ENCODE measurements around the gene PRPF31. TPM values are rescaled to one million over a fixed set of nuclear protein-coding genes. Genes with fewer than 3 reads are reported as not detected.

The PRPF31 gene
- polyA plus RNA-seq, 1 of the 3 experiments (the other 2 are of a cell fraction): 81.0 TPM

DNA sequence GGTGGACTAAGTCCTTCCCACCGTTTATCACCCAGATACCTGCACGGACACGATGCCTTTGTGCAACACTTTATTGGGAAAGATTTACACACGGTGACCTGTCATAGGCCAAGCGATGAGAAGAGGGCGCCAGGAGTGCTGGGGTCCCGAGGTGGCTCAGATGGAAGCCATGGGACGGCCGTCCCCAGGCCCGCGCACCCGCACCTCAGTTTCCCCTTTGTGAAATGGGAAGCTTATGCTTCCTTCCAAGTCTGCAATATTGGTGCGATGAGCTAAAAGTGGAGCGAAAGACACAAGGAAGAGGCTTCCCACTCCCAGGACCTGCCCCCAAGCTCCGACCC, 57.8 kb downstream of the PRPF31 start:
- no peak overlapping the region for H2AFZ ChIP-seq (ENCODE audit: low read depth)
- no peaks in the 10 kb centered on the region for H3K9me2 ChIP-seq
- peaks cover 2 to 8% of the 10 kb centered on the region in 2 experiments for H3K36me3 ChIP-seq (replicated peaks in 1 of 2; ENCODE audit: control insufficient read depth in 1 of 2, insufficient read depth in 2 of 2, low read length in 1 of 2)
- ChIA-PET CTCF (interaction anchor here (0.8 to 2.6 kb wide), 5 partner anchors 10 to 217 kb away, joined by 3 to 9 read pairs (median 6); partner anchors contain the start of genes LENG1 and MBOAT7), POLR2A (no interaction called here)
- no peaks in the 10 kb centered on the region for H3K27me3 ChIP-seq (ENCODE audit: insufficient read depth)
- no peak overlapping the region for H3K4me2 ChIP-seq
- H3K4me3 ChIP-seq (ENCODE audit: low read depth in 2 of 2, low read length in 1 of 2): no peak overlapping the region
- H3F3A ChIP-seq (replicated peaks; ENCODE audit: insufficient read depth): peaks cover 5% of the 10 kb centered on the region
- no peaks in the 10 kb centered on the region for H3K79me2 ChIP-seq (ENCODE audit: insufficient read depth)
- no peak for DNase-seq
- H3K9me3 ChIP-seq: no peaks in the 10 kb centered on the region
- H3K9ac ChIP-seq: no peak overlapping the region
- 0 out of 2 replicates have a peak, but pooled peaks have one; percentile 1 for TF ChIP-seq JUND (IDR thresholded peaks at IDR 0.05)
- TF ChIP-seq CHD2 (IDR thresholded peaks at IDR 0.05; ENCODE audit: low read length, partially characterized antibody): no peak
- no peaks in the 10 kb centered on the region for H4K20me1 ChIP-seq (ENCODE audit: insufficient read depth)
- WGBS (ENCODE audit: low lambda C conversion rate): 80% methylated on average over 11 of the region's 15 CpGs
- no peak overlapping the region for H3K27ac ChIP-seq (ENCODE audit: low read depth in 2 of 2, low read length in 1 of 2)
- H3K4me1 ChIP-seq (ENCODE audit: control insufficient read depth in 1 of 2, insufficient read depth in 2 of 2, low read depth in 1 of 2, low read length in 1 of 2): peaks cover 5 to 6% of the 10 kb centered on the region in 2 experiments; a peak in 2 of 4 replicates

DNA sequence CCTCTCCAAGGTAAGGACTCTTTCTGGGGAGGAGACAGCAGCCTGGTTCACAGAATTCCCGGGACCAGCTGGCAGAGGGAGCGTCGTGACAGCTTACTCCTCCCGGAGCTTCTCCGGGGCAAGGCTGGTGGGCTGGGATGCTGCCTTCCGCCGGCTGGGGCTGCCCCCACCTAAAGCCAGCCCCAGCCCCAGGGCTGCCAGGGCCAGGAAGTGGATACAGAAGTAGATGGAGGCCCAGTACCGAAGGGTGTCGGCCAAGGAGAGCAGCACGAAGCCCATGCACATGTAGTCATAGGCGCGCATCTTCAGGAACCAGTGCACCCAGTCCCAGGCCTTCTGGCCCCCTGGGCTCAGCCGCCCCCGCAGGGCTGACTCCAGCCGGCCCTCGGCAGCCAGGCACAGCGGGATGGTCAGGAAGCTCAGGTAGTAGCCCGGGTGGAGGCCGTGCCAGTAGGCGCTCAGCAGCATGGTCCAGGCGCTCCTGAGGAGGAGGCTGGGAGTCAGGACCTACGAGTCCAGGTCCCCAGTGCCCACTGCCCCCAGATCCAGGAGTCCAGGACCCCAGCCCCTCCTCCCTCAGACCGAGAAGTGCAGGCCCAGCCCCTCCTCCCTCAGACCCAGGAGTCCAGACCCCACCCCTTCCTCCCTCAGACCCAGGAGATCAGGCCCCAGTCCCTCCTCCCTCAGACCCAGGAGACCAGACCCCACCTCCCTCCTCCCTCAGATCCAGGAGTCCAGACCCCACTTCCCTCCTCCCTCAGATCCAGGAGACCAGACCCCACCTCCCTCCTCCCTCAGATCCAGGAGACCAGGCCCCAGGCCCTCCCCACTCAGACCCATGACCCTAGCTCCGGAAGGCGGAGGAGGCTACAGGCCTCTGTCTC, 58.6 kb downstream of the PRPF31 start:
- H3K4me3 ChIP-seq (ENCODE audit: low read depth in 2 of 2, low read length in 1 of 2): no peak overlapping the region
- TF ChIP-seq POLR2AphosphoS5 (IDR thresholded peaks at IDR 0.05; ENCODE audit: low read depth, low read length): no peak
- TF ChIP-seq RXRA (IDR thresholded peaks at IDR 0.05; ENCODE audit: borderline replicate concordance, low read depth): no peak
- no peak for TF ChIP-seq TAF1 (IDR thresholded peaks at IDR 0.05; ENCODE audit: borderline replicate concordance, low read depth, low read length)
- TF ChIP-seq MEF2A (IDR thresholded peaks at IDR 0.05; ENCODE audit: borderline replicate concordance, low read depth): no peak
- TF ChIP-seq USF2 (IDR thresholded peaks at IDR 0.05; ENCODE audit: borderline replicate concordance, low read depth, low read length): no peak
- TF ChIP-seq SIN3A (IDR thresholded peaks at IDR 0.05; ENCODE audit: borderline replicate concordance, low read depth, low read length): no peak
- TF ChIP-seq CHD2 (IDR thresholded peaks at IDR 0.05; ENCODE audit: low read length, partially characterized antibody): no peak
- no peak for TF ChIP-seq EZH2phosphoT487 (IDR thresholded peaks at IDR 0.05; ENCODE audit: borderline replicate concordance, low read depth)
- TF ChIP-seq TCF12 (IDR thresholded peaks at IDR 0.05): no peak
- no peak for TF ChIP-seq GABPA (IDR thresholded peaks at IDR 0.05; ENCODE audit: low read depth)
- TF ChIP-seq, protein P1, sequence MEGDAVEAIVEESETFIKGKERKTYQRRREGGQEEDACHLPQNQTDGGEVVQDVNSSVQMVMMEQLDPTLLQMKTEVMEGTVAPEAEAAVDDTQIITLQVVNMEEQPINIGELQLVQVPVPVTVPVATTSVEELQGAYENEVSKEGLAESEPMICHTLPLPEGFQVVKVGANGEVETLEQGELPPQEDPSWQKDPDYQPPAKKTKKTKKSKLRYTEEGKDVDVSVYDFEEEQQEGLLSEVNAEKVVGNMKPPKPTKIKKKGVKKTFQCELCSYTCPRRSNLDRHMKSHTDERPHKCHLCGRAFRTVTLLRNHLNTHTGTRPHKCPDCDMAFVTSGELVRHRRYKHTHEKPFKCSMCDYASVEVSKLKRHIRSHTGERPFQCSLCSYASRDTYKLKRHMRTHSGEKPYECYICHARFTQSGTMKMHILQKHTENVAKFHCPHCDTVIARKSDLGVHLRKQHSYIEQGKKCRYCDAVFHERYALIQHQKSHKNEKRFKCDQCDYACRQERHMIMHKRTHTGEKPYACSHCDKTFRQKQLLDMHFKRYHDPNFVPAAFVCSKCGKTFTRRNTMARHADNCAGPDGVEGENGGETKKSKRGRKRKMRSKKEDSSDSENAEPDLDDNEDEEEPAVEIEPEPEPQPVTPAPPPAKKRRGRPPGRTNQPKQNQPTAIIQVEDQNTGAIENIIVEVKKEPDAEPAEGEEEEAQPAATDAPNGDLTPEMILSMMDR (IDR thresholded peaks at IDR 0.05): no peak
- TF ChIP-seq EP300 (IDR thresholded peaks at IDR 0.05; ENCODE audit: borderline replicate concordance in 1 of 2, low read depth in 1 of 2, low read length in 1 of 2): no peak
- no peak for TF ChIP-seq MXI1 (IDR thresholded peaks at IDR 0.05; ENCODE audit: low read depth, low read length)
- TF ChIP-seq, protein P2, sequence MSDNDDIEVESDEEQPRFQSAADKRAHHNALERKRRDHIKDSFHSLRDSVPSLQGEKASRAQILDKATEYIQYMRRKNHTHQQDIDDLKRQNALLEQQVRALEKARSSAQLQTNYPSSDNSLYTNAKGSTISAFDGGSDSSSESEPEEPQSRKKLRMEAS (IDR thresholded peaks at IDR 0.05; ENCODE audit: low read depth): no peak
- TF ChIP-seq PBX3 (IDR thresholded peaks at IDR 0.05): no peak
- H2AFZ ChIP-seq (ENCODE audit: low read depth): no peak overlapping the region
- no peaks in the 10 kb centered on the region for H3K9me2 ChIP-seq
- H3K27ac ChIP-seq (ENCODE audit: low read depth in 2 of 2, low read length in 1 of 2): no peak overlapping the region
- no peak overlapping the region for H3K9ac ChIP-seq
- no peaks in the 10 kb centered on the region for H4K20me1 ChIP-seq (ENCODE audit: insufficient read depth)
- H3K36me3 ChIP-seq (replicated peaks in 1 of 2; ENCODE audit: control insufficient read depth in 1 of 2, insufficient read depth in 2 of 2, low read length in 1 of 2): peaks cover 7 to 15% of the 10 kb centered on the region in 2 experiments
- peaks cover 5% of the 10 kb centered on the region for H3F3A ChIP-seq (replicated peaks; ENCODE audit: insufficient read depth)
- no peaks in the 10 kb centered on the region for H3K9me3 ChIP-seq
- H3K4me1 ChIP-seq (ENCODE audit: control insufficient read depth in 1 of 2, insufficient read depth in 2 of 2, low read depth in 1 of 2, low read length in 1 of 2): peaks cover 5 to 6% of the 10 kb centered on the region in 2 experiments; a peak in 2 of 4 replicates
- 78% methylated on average over 11 of the region's 25 CpGs for WGBS (ENCODE audit: low lambda C conversion rate)
- H3K27me3 ChIP-seq (ENCODE audit: insufficient read depth): no peaks in the 10 kb centered on the region
- H3K4me2 ChIP-seq: no peak overlapping the region
- ChIA-PET POLR2A (no interaction called here), CTCF (interaction anchor here (0.6 to 2.6 kb wide), 6 partner anchors 9 to 217 kb away, joined by 3 to 9 read pairs (median 6); partner anchors contain the start of genes LENG1 and MBOAT7)
- H3K79me2 ChIP-seq (ENCODE audit: insufficient read depth): no peaks in the 10 kb centered on the region
- peak; percentile 29 for DNase-seq
